NOMO-1 (cell line): Measurements from ENCODE around the gene CPTP.

Source experiments
- DNase-seq, 2 experiments: peaks; one replicate each; lab custom pipeline; 2025; ENCODE audit not compliant: unreplicated experiment in 2 of 2; lab: John Stamatoyannopoulos, UW

CPTP gene

DNA sequence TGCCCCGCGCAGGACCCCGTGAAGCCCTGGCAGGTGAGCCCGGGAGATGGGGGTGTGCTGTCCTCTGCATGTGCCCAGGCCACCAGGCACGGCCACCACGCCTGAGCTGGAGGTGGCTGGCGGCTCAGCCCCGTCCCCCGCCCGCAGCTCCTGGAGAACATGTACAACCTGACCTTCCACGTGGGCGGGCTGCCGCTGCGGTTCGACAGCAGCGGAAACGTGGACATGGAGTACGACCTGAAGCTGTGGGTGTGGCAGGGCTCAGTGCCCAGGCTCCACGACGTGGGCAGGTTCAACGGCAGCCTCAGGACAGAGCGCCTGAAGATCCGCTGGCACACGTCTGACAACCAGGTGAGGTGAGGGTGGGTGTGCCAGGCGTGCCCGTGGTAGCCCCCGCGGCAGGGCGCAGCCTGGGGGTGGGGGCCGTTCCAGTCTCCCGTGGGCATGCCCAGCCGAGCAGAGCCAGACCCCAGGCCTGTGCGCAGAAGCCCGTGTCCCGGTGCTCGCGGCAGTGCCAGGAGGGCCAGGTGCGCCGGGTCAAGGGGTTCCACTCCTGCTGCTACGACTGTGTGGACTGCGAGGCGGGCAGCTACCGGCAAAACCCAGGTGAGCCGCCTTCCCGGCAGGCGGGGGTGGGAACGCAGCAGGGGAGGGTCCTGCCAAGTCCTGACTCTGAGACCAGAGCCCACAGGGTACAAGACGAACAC, 8.3 kb downstream of the CPTP start:
- DNase-seq: no peak

DNA sequence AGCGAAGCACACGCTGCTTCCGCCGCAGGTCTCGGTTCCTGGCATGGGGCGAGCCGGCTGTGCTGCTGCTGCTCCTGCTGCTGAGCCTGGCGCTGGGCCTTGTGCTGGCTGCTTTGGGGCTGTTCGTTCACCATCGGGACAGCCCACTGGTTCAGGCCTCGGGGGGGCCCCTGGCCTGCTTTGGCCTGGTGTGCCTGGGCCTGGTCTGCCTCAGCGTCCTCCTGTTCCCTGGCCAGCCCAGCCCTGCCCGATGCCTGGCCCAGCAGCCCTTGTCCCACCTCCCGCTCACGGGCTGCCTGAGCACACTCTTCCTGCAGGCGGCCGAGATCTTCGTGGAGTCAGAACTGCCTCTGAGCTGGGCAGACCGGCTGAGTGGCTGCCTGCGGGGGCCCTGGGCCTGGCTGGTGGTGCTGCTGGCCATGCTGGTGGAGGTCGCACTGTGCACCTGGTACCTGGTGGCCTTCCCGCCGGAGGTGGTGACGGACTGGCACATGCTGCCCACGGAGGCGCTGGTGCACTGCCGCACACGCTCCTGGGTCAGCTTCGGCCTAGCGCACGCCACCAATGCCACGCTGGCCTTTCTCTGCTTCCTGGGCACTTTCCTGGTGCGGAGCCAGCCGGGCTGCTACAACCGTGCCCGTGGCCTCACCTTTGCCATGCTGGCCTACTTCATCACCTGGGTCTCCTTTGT, 9.1 kb downstream of the CPTP start:
- no peak for DNase-seq

DNA sequence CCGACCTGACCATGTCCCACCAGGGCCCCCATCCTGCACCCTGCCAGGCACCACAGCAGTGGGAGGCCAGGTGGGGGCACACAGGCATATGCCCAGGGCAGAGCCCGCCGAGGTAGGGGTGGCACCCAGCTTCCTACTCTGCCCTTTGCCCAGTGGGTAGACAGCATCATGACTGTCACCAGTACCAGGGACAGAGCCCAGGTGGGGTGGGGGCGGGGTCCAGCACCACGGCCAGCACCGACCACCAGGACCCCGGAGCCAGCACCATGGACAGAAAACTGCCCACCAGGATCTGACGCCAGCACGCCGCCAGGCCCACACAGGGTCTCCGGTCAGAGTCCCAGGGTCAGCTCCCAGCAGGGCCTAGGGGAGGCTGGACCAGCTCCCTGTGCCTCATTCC, 10.2 kb downstream of the CPTP start:
- DNase-seq: no peak

- no peak for DNase-seq
Measured at GRCh38 chr1:1335283-1335682, 10.7 kb downstream of the CPTP start.

DNA sequence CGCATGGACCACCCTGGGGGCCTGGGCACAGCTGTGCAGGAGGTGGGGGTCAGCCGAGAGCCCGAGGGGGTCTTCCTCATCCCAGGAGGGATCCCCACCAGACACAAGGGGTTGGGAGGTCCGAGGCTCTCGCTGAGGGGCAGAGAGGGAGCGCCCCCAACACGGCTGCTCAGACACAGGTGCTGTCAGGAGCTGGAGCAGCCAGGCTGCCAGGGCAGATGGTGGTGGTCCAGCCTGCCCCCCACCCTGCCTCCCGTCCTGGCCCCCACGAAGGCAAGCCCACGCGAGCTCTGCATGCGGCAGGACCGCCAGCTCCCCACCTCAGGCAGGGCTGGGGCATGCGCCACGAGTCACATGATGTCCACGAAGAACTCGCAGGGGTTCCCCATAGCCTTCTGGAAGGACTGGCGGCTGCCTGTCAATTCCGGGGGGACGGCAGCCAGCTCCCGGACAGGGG, 11.2 kb downstream of the CPTP start:
- DNase-seq: no peak

- no peak for DNase-seq
Measured at GRCh38 chr1:1336446-1336845, 11.8 kb downstream of the CPTP start.

DNA sequence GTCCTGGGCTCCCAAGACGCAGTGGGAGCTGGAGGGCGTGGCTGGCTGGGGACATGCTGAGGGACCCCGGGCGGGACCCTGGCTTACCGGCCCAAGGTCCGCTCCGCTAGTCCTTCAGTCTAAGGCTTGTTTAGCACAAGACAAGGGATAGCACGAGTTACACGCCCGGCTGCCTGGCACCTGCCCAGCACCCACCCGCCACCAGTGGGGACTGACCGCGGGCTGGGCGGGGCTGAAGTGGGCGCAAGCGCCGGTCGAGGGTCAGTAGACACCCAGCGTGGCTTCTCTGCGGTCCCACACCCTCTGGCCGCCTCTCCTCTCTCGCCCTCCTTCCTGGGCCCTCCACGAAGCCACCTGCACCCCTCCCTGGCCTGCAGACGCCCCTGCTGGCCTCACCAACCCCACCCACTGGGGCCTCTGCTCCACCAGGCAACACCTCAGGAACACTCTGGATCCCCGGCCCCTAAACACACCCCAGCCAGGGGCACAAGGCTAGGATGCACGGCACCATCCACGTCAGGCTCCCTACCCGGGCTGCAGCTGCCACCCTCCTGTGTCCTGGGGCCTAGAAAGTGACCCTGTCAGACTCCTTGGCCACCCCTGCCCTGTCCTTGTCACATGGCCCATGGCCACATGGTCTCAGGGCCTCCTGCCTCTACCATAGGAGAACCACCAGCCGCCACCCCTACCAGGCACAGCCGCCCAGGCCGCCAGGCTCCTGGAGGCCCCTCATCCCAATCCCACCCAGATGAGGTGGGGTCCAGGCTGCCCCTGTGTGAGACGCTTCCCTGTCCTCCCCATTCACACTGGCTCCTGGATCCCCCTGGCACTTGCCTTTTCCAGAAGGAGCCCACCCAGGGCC, 12.6 kb downstream of the CPTP start:
- no peak for DNase-seq

- DNase-seq: no peak
Measured at GRCh38 chr1:1337793-1338147, 13.2 kb downstream of the CPTP start.

- DNase-seq: no peak
Measured at GRCh38 chr1:1338278-1338677, 13.7 kb downstream of the CPTP start.

DNA sequence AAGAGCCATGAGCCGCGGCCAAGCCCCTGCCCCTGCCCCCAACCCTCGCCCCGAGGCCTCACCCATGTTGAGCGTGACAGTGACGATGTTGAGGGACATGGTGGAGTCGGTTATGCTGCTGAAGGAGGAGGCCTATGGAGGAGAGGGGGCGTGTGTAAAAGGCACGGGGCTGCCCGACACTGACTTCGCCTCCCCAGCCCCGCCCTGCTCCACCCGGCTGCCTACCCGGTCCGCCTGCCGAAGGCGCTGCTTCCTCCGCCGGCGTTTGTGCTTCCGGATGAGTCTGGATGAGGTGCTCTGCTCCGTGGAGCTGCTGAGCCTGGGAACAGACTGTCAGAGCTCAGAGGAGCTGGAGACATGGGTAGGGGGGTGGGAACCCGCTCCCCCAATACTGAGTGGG, 15.6 kb downstream of the CPTP start:
- no peak for DNase-seq

DNA sequence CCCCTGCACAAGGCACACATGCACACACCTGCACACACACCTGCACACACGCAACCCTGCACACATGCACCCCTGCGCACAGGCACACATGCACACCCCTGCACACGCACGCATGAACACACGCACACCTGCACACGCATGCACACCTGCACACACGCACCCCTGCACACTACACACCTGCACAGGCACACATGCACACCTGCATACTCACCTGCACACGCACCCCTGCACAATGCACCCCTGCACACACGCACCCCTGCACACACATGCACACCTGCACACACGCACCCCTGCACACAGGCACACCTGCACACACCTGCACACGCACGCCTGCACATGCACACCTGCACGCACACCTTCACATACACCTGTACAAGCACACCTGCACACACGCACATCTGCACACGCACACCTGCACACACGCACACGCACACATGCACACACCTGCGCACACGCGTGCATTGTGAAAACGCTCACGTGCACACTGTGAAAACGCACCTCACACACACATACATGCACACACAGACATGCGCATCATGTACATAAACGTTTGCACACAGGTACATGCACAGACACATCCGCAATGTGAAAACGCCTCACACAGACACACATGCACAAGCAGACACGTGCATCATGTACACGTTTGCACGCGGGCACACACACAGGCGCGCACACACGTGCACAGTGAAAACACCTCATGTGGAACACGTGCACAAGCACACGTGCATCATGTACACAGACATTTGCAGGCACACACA, 16.4 kb downstream of the CPTP start:
- DNase-seq: no peak

DNA sequence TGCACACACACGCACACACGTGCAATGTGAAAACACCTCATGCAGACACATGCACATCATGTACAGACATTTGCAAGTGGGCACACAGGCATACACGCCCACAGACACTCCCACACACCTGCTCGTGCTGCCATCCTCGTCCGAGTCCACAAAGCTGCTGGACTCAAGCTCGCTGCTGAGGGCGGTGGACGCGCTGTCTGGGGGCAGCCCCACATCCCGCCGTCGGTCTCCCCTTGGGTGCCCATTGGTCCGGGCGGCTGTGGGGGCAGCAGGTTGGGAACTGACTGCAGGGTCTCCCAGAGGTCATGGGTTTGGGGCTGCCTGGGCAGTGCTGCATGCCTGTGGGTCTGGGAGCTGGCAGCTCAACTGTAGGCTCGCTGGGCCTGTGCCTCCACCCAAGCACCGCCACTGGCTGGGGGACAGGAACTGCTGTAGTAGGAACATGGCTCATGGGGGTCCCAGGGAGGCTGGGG, 17.0 kb downstream of the CPTP start:
- DNase-seq: no peak

DNA sequence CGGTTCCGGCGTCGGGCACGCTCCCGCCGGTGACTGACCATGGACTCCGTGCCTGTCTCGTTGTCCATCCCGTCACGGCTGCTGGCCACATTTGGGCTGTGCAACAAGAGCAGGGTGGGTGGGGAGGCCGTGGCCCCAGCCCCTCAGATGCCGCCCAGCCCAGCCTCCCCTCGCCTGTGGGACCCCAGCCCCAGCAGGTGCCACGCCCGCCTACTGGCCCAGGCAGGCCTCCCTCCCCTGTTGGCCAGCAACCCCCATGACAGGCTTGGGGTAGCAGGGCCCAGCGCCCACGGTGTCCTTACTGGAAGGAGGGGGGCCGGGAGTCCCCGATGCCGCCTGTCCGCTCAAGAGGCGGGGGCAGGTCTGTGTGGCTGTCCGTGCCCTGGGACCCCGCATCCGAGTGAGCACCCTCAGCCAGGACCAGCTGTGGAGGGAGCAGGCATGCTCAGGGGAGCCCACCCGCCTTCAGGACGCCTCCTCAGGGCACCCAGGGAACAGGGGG, 17.5 kb downstream of the CPTP start:
- no peak for DNase-seq

DNA sequence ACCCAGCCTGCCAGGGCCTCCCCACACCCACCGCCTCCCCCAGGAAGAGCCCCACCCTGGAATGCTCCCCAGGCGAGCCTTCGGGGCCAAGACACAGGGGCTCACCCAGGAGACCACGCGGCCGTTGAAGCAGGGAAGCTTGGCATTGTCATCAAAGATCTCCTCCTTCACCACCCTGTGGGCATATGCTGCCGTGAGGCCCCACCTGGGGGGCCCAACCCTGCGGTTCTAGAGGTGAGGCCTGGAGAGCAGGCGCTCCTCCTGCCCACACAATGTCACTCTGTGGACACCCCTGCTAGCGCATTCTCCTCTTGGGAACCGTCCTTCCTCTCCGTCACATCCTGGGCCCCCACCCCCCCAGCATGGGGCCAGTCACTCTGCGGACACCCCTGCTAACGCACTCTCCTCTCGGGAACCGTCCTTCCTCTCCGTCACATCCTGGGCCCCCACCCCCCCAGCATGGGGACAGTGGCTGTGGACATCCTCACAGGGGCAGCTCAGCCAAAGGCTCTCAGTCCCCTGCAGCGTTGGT, 18.0 kb downstream of the CPTP start:
- no peak for DNase-seq

DNA sequence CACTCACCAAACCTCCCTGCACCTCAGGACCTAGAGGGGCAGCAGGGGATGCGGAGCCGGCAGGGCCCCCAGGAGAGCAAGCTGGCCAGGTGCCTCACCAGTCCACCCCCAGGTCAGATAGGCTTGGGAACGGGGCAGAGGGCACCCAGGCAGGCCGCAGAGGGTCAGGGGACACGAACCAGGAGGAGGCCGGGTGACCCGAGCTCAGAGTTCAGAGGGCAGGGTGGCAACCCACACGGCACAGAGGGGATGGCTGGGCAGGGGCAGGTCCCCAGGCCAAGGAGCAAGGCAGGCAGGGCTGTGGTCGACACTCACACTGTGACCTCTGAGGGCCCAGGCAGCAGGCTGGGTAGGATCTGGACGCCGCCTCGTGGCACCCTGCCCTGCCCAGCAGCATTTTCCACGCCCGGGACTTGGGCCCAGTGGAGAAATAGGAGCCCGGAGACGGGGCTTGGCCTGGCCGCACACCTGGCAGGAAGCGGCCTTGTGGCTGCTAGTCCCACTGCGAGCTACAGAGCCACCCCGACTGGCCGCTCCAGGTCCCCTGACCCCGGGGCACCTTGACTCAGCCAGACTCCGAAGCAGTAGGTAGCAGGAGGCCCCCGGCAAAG, 19.3 kb downstream of the CPTP start:
- DNase-seq: no peak

DNA sequence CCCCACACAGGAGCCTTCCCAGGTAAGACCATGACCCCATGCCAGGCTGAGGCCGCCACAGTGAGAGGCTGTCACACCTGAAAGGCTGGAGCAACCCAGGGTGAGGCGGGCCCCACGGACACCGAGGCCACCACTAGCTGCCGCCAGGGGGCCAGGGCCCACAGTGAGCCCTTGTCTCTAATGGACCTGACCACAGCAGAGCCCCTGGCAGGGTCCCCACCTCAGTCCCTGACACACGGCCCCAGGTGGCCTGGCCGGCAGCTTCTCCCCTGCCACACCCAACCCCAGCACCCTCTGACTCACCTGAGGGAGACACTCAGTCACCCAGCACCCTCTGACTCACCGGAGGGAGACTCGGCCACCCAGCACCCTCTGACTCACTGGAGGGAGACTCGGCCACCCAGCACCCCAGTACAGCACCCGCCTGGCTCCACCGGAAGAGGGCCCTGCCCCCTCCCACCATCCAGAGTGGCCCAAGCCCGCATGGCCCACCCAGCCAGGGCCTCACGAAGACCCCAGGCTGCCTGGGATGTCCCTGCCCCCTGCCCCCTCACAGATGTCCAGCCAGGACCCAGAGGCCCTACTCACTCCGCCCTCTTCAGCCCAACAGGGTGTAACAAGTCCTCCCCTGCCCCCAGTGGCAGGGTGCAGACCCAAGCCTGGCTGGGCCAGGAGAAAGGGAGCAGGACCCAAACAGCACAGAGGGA, 20.2 kb downstream of the CPTP start:
- no peak for DNase-seq

- no peak for DNase-seq
Measured at GRCh38 chr1:1345384-1345783, 20.8 kb downstream of the CPTP start.

GRCh38 chr1:1345860-1346500, 21.4 kb downstream of the CPTP start:
- DNase-seq: no peak

DNA sequence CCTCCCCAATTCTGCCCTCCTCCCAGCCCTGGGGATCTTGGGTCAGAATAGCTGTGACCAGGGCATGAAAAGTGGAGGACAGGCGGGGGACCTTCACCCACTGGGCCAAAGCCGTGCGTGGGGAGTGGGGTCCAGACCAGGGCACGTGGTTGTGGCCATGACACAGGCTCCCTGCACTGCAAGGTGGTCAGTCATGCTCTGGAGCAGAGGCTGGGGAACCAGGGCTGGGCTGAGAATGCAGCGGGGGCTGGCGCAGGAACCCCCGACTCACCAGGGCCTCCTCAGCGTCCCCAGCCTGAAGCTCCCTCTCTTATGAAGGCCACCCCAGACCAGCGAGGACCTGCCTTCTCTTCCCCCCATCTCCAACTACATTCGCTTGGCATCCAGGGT, 21.9 kb downstream of the CPTP start:
- DNase-seq: no peak
